Measurements from ENCODE around the gene KRTAP10-6. TPM values are rescaled to one million over a fixed set of nuclear protein-coding genes. Genes with fewer than 3 reads are reported as not detected.
"Not testable (repeated sequence)": the region's sequence is repeated elsewhere in the genome, so short reads cannot be mapped to it uniquely, and the experiment has no call there.

KRTAP10-6 gene
- total RNA-seq, 1 experiment from 2014 or later: not detected

DNA sequence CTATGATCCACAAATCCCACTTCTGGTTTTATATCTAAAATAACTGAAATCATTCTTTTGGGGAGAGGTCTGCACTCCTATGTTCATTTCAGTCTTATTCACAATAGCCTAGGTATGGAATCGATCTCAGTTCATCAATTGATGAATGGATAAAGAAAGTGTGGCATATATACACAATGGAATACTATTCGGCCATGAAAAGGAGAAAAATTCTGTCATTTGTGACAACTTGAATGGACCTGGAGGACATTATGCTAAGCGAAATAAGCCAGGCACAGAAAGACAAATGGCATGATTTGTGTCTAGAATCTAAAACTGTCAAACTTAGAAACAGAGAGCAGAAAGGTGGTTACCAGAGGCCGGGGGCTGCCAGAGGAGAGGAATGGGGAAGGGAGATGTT, 14.2 kb upstream of the KRTAP10-6 start:
- H3K27ac ChIP-seq (ENCODE audit: low read length): no peak overlapping the region
- DNase-seq: no peak
- H3K9me3 ChIP-seq (ENCODE audit: low read length): no peaks in the 10 kb centered on the region; the same call in 1 of the 2 replicates
- H3K27me3 ChIP-seq (ENCODE audit: low read length): no peaks in the 10 kb centered on the region
- no peak overlapping the region for H2AFZ ChIP-seq (ENCODE audit: low read length)
- H4K20me1 ChIP-seq (ENCODE audit: insufficient read depth, low read depth, low read length): no peaks in the 10 kb centered on the region
- no peaks in the 10 kb centered on the region for H3K79me2 ChIP-seq (ENCODE audit: low read length)
- no peaks in the 10 kb centered on the region for H3K36me3 ChIP-seq (ENCODE audit: insufficient read depth, low read length)
- no peak overlapping the region for H3K4me2 ChIP-seq (ENCODE audit: low read depth, low read length, poor library complexity, severe bottlenecking)
- no peaks in the 10 kb centered on the region for H3K4me1 ChIP-seq (ENCODE audit: low read length)
- no peak overlapping the region for H3K9ac ChIP-seq (ENCODE audit: low read length)
- no peaks in the 10 kb centered on the region for H3K9me2 ChIP-seq (replicated peaks; ENCODE audit: insufficient read depth, low read length)
- no peak overlapping the region for H3K4me3 ChIP-seq (ENCODE audit: low read length)

DNA sequence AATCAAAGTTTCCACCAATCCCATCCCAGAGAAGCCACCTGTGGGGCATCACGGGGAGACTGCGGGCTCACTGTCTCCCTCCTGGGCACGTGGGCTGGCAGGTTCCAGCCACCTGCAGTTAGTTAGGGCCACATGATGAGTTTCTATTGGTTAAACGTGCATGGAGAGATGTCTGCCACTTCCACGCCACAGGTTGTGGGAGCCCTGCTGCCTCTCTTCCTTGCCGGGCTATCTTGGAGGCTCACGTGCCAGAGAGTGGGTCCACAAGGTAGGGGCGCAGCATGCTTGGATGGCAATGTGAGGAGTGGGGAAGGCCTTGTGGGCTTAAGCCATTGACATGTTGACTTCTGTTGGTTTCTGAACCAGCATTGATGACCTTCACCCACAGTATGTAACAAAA, 11.6 kb upstream of the KRTAP10-6 start:
- H3K79me2 ChIP-seq (ENCODE audit: low read length): no peaks in the 10 kb centered on the region
- H3K4me3 ChIP-seq (ENCODE audit: low read length): no peak overlapping the region
- no peaks in the 10 kb centered on the region for H3K27me3 ChIP-seq (ENCODE audit: low read length)
- H3K27ac ChIP-seq (ENCODE audit: low read length): no peak overlapping the region
- no peak overlapping the region for H3K4me2 ChIP-seq (ENCODE audit: low read depth, low read length, poor library complexity, severe bottlenecking)
- H3K9ac ChIP-seq (ENCODE audit: low read length): no peak overlapping the region
- no peaks in the 10 kb centered on the region for H3K36me3 ChIP-seq (ENCODE audit: insufficient read depth, low read length)
- H2AFZ ChIP-seq (ENCODE audit: low read length): no peak overlapping the region
- H3K9me2 ChIP-seq (replicated peaks; ENCODE audit: insufficient read depth, low read length): no peaks in the 10 kb centered on the region
- H3K4me1 ChIP-seq (ENCODE audit: low read length): no peaks in the 10 kb centered on the region
- H3K9me3 ChIP-seq (ENCODE audit: low read length): no peaks in the 10 kb centered on the region
- no peak for DNase-seq
- H4K20me1 ChIP-seq (ENCODE audit: insufficient read depth, low read depth, low read length): no peaks in the 10 kb centered on the region

DNA sequence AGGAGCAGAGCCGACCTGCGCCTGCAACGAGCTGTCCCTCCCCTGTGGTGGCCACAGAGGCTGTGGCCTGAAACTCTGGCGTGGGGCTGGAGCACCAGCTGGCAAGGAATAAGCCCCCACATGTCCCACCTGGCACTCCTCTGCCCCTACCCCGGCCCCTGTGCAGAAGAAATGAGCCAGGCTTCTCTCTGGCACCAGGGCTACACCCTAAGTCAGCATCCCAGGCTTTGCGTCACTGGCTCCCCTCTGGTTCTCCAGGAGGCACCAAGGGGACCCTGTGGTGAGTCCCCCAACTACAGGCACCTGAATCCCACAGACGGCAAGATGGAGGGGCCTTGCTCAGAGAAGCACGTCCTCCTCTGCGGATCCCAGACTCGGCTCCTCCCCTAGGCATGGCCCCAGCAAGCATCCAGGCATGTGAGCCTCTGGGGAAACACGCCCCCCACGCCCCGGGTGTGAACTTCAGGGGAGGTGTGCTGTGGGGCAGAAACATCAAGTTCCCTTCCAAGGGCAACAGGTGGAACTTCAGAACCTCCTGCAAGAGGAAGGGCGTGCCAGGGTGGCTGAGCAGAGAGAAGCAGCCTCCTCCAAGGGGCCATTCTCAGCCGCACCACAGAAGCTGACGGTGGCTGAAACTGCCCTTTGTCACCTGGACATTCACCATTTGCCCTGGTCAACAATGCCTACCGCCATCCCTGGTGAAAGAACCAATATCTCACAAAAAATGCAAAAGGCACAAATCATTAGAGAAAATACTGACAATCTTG, 11.0 kb upstream of the KRTAP10-6 start:
- Histone ChIP-seq H3K4me3 (ENCODE audit: low read length) (no peak overlapping the region), H3K9me2 (replicated peaks; ENCODE audit: insufficient read depth, low read length) (no peaks in the 10 kb centered on the region), H3K9ac (ENCODE audit: low read length) (no peak overlapping the region), H3K27me3 (ENCODE audit: low read length) (no peaks in the 10 kb centered on the region), H2AFZ (ENCODE audit: low read length) (no peak overlapping the region), H3K79me2 (ENCODE audit: low read length) (no peaks in the 10 kb centered on the region), H3K36me3 (ENCODE audit: insufficient read depth, low read length) (no peaks in the 10 kb centered on the region), H3K9me3 (ENCODE audit: low read length) (no peaks in the 10 kb centered on the region), H4K20me1 (ENCODE audit: insufficient read depth, low read depth, low read length) (no peaks in the 10 kb centered on the region), H3K4me2 (ENCODE audit: low read depth, low read length, poor library complexity, severe bottlenecking) (no peak overlapping the region), H3K27ac (ENCODE audit: low read length) (no peak overlapping the region), H3K4me1 (ENCODE audit: low read length) (no peaks in the 10 kb centered on the region)
- no peak for DNase-seq

DNA sequence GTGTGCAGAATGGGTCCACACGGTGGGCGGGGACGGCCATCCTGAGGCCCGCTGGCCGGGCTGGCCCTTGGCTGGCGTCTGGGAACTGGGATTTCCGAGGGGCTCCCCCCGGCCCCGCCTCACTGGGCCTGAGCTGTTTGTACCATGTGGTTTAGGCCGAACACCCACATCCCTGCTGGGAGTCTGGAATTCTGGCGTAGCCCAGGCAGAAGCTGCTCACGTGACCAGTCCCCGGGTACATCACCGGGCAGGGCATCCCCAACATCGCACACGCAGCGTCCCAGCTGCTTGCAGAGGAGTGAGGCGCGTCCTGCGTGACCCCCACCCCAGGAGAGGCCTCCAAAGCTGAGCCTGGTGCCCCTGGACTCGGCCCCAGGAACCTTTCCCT, 10.2 kb upstream of the KRTAP10-6 start:
- DNase-seq: no peak
- Histone ChIP-seq H3K79me2 (ENCODE audit: low read length) (no peaks in the 10 kb centered on the region), H3K9me2 (replicated peaks; ENCODE audit: insufficient read depth, low read length) (no peaks in the 10 kb centered on the region), H4K20me1 (ENCODE audit: insufficient read depth, low read depth, low read length) (no peaks in the 10 kb centered on the region), H2AFZ (ENCODE audit: low read length) (no peak overlapping the region), H3K4me2 (ENCODE audit: low read depth, low read length, poor library complexity, severe bottlenecking) (no peak overlapping the region), H3K36me3 (ENCODE audit: insufficient read depth, low read length) (no peaks in the 10 kb centered on the region), H3K9ac (ENCODE audit: low read length) (no peak overlapping the region), H3K4me1 (ENCODE audit: low read length) (no peaks in the 10 kb centered on the region), H3K4me3 (ENCODE audit: low read length) (no peak overlapping the region), H3K27me3 (ENCODE audit: low read length) (no peaks in the 10 kb centered on the region), H3K9me3 (ENCODE audit: low read length) (no peaks in the 10 kb centered on the region), H3K27ac (ENCODE audit: low read length) (no peak overlapping the region)

DNA sequence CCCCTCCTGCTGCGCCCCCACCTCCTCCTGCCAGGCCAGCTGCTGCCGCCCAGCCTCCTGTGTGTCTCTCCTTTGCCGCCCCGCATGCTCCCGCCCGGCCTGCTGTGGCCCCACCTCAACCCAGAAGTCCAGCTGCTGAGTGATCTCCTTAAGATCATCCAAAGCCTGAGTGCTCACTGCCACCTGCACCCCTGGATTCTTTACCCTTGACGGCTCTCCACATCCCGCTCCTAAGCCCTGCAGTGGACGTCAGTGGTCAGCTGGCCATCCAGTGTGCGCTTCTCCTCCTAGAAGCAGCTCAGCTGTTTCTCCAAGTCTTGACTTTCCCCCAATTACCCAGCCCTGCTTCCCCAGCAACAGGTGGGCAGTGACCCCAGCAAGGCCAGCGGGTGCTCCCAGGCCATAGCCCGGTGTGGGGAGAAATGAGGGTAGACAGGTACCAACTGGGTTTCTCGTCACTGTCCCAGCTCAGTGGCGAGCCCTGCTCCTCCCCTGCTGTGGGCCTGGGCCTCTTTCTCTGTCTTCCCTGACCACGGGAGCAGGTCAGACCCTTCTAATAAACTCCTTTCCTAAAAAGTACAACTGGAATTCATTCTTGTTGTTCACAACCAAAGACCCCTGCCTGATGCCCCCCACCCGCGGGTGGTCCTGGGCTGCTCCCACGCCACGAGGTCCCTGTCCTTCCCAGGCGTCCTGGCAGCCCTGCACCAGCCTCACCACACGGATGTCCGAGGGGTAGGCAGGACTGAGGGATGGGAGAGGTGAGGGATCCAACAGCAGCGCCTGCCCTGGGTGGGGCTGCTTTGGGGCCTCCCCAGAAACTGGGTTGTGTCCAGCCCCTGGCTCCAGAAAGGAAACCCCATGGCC, 9.5 kb upstream of the KRTAP10-6 start:
- Histone ChIP-seq H4K20me1 (ENCODE audit: insufficient read depth, low read depth, low read length) (no peaks in the 10 kb centered on the region), H3K36me3 (ENCODE audit: insufficient read depth, low read length) (no peaks in the 10 kb centered on the region), H3K79me2 (ENCODE audit: low read length) (no peaks in the 10 kb centered on the region), H3K4me2 (ENCODE audit: low read depth, low read length, poor library complexity, severe bottlenecking) (no peak overlapping the region), H3K27me3 (ENCODE audit: low read length) (no peaks in the 10 kb centered on the region), H3K9ac (ENCODE audit: low read length) (no peak overlapping the region), H3K9me3 (ENCODE audit: low read length) (no peaks in the 10 kb centered on the region), H2AFZ (ENCODE audit: low read length) (no peak overlapping the region), H3K9me2 (replicated peaks; ENCODE audit: insufficient read depth, low read length) (no peaks in the 10 kb centered on the region), H3K27ac (ENCODE audit: low read length) (no peak overlapping the region), H3K4me3 (ENCODE audit: low read length) (no peak overlapping the region), H3K4me1 (ENCODE audit: low read length) (no peaks in the 10 kb centered on the region)
- no peak for DNase-seq

DNA sequence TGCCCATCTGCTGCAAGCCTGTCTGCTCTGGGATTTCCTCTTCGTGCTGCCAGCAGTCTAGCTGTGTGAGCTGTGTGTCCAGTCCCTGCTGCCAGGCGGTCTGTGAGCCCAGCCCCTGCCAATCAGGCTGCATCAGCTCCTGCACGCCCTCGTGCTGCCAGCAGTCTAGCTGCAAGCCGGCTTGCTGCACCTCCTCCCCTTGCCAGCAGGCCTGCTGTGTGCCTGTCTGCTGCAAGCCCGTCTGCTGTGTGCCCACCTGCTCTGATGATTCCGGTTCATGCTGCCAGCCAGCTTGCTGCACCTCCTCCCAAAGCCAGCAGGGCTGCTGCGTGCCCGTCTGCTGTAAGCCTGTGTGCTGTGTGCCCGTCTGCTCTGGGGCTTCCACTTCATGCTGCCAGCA, 8.8 kb upstream of the KRTAP10-6 start:
- H2AFZ ChIP-seq (ENCODE audit: low read length); H3K9ac ChIP-seq (ENCODE audit: low read length); H3K36me3 ChIP-seq (ENCODE audit: insufficient read depth, low read length): not testable (repeated sequence)

DNA sequence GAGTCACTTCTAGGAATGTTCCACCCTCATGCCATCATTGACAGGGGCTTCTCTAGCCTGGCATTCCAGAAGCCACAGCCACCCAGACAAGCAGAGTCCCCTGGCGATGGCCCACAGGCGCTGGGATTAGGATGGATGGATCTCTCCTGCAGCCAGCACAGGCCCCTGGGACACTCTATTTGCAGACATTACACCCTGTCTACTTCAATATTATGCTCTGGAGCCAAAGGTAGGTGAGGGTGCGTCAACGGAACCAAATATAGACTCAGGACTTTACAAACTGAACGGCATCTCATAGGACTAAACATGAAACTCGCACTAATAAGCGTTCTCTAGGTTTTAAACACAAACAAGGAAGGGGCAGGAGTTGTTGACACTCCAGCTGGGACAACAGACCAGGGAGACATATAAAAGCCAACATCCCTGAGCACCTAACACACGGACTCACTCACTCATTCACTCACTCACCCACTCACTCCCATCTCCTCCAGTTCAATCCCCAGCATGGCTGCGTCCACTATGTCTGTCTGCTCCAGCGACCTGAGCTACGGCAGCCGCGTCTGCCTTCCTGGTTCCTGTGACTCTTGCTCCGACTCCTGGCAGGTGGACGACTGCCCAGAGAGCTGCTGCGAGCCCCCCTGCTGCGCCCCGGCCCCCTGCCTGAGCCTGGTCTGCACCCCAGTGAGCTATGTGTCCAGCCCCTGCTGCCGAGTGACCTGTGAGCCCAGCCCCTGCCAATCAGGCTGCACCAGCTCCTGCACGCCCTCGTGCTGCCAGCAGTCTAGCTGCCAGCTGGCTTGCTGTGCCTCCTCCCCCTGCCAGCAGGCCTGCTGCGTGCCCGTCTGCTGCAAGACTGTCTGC, 8.0 kb upstream of the KRTAP10-6 start, which contains the start of gene KRTAP10-7:
Gene KRTAP10-7 (plus strand): TSS at position 480 of the 861 bp plus-strand sequence. CDS start 25 bp downstream, at position 505.
- not testable (repeated sequence) for H3K4me1 ChIP-seq (ENCODE audit: low read length); H3K9me2 ChIP-seq (replicated peaks; ENCODE audit: insufficient read depth, low read length); H3K36me3 ChIP-seq (ENCODE audit: insufficient read depth, low read length)

More for the DNA sequence above, 8.8 kb upstream of the KRTAP10-6 start:
- not testable (repeated sequence) for H3K9me3 ChIP-seq (ENCODE audit: low read length); H3K27me3 ChIP-seq (ENCODE audit: low read length); H3K4me3 ChIP-seq (ENCODE audit: low read length); DNase-seq; H3K9me2 ChIP-seq (replicated peaks; ENCODE audit: insufficient read depth, low read length); H3K4me1 ChIP-seq (ENCODE audit: low read length); H3K4me2 ChIP-seq (ENCODE audit: low read depth, low read length, poor library complexity, severe bottlenecking); H4K20me1 ChIP-seq (ENCODE audit: insufficient read depth, low read depth, low read length); H3K79me2 ChIP-seq (ENCODE audit: low read length); H3K27ac ChIP-seq (ENCODE audit: low read length)

More for the DNA sequence above, 8.0 kb upstream of the KRTAP10-6 start, which contains the start of gene KRTAP10-7:
- H3K9ac ChIP-seq (ENCODE audit: low read length); DNase-seq; H4K20me1 ChIP-seq (ENCODE audit: insufficient read depth, low read depth, low read length); H3K79me2 ChIP-seq (ENCODE audit: low read length); H3K27me3 ChIP-seq (ENCODE audit: low read length); H3K4me3 ChIP-seq (ENCODE audit: low read length); H3K9me3 ChIP-seq (ENCODE audit: low read length); H2AFZ ChIP-seq (ENCODE audit: low read length); H3K4me2 ChIP-seq (ENCODE audit: low read depth, low read length, poor library complexity, severe bottlenecking); H3K27ac ChIP-seq (ENCODE audit: low read length): not testable (repeated sequence)

Measured in Karpas-422 (cell line).